H1 (cell line): ENCODE results near the gene SLC9A2. TPM values are rescaled to one million over a fixed set of nuclear protein-coding genes. Genes with fewer than 3 reads are reported as not detected.

Experiments used
- CTCF ChIA-PET: fragments of 300-600 bp; sonication (Branson Sonifier 250); formaldehyde crosslinking; loops from one replicate; lab custom pipeline; 2021; ENCODE audit not compliant: partially characterized antibody; lab: Charles Lee
- POLR2A ChIA-PET: fragments of 300-600 bp; sonication (Branson Sonifier 250); formaldehyde crosslinking; loops from one replicate; lab custom pipeline; 2021; ENCODE audit warnings: inconsistent platforms; ENCODE audit not compliant: partially characterized antibody; lab: Charles Lee
- DNase-seq, 2 experiments: peaks; one replicate each; pipeline versions ENCODE4 v3.0.0 to v3.0.0-alpha.2; 2010 to 2022; ENCODE audit warnings: low spot score in 2 of 2, low read depth in 1 of 2, mixed read lengths in 1 of 2
- FAIRE-seq: peaks from 2 replicates; lab custom pipeline; 2011; peaks lifted over from hg19 to GRCh38; lab: Jason Lieb, UNC
- H2AFZ ChIP-seq: 2 replicates; pipeline ENCODE4 v1.8.1; 2012; ENCODE audit warnings: low read length, inconsistent platforms
- H2AK5ac ChIP-seq: 2 replicates; pipeline ENCODE4 v1.6.1; 2013; ENCODE audit warnings: low read depth, low read length
- H2BK120ac ChIP-seq: replicated peaks from 2 replicates; pipeline ENCODE3; 2013; ENCODE audit warnings: low read depth, low read length, inconsistent platforms
- H2BK12ac ChIP-seq: 2 replicates; pipeline ENCODE4 v1.6.1; 2013; ENCODE audit warnings: low read depth, low read length
- H2BK15ac ChIP-seq: 2 replicates; pipeline ENCODE4 v1.6.1; 2013; ENCODE audit warnings: low read length
- H2BK20ac ChIP-seq: 2 replicates; pipeline ENCODE4 v1.6.1; 2013; ENCODE audit warnings: low read length
- H2BK5ac ChIP-seq: 2 replicates; pipeline ENCODE4 v1.6.1; 2013; ENCODE audit warnings: low read depth, low read length
- H3K14ac ChIP-seq: 2 replicates; pipeline ENCODE4 v1.6.1; 2013; ENCODE audit warnings: inconsistent platforms; ENCODE audit not compliant: insufficient read length
- H3K18ac ChIP-seq: 2 replicates; pipeline ENCODE4 v1.6.1; 2013; ENCODE audit warnings: low read length; ENCODE audit errors: extremely low read depth
- H3K23ac ChIP-seq: 2 replicates; pipeline ENCODE4 v1.6.1; 2013; ENCODE audit warnings: inconsistent platforms; ENCODE audit not compliant: insufficient read length
- H3K23me2 ChIP-seq: 2 replicates; pipeline ENCODE4 v1.6.1; 2013; ENCODE audit warnings: low read depth, low read length
- H3K27ac ChIP-seq: 2 replicates; pipeline ENCODE4 v1.6.1; 2011; ENCODE audit warnings: low read depth, low read length, inconsistent platforms
- H3K27me3 ChIP-seq, 4 experiments: replicated peaks in 1 of 4; 1 replicate in 1 of 4; 2 replicates in 3 of 4; pipeline versions ENCODE4 v1.6.1 to v1.8.1; 2011 to 2013; ENCODE audit warnings: low read length in 3 of 4, mild to moderate bottlenecking in 3 of 4, inconsistent platforms in 2 of 4, mixed read lengths in 2 of 4, moderate library complexity in 1 of 4; ENCODE audit not compliant: control insufficient read depth in 3 of 4, insufficient read depth in 3 of 4; ENCODE audit errors: extremely low read depth in 1 of 4
- H3K36me3 ChIP-seq, 4 experiments: 2 replicates each; pipeline versions ENCODE4 v1.6.1 to v1.8.1; 2011 to 2013; ENCODE audit warnings: mild to moderate bottlenecking in 4 of 4, low read length in 3 of 4, moderate library complexity in 2 of 4, control low read depth in 1 of 4, inconsistent platforms in 1 of 4; ENCODE audit not compliant: insufficient read depth in 4 of 4, control insufficient read depth in 2 of 4
- H3K4ac ChIP-seq: replicated peaks from 2 replicates; pipeline ENCODE3; 2013; ENCODE audit warnings: low read length, low read depth, mixed read lengths, inconsistent platforms; ENCODE audit not compliant: insufficient read length
- H3K4me1 ChIP-seq, 4 experiments: replicated peaks in 1 of 4; 1 replicate in 1 of 4; 2 replicates in 3 of 4; pipeline versions ENCODE4 v1.6.1 to v1.8.1; 2011 to 2013; ENCODE audit warnings: low read length in 3 of 4, inconsistent platforms in 2 of 4, mixed read lengths in 1 of 4; ENCODE audit not compliant: insufficient read depth in 4 of 4, control insufficient read depth in 3 of 4
- H3K4me2 ChIP-seq, 2 experiments: 2 replicates each; pipeline versions ENCODE4 v1.6.1 to v1.8.1; 2011 to 2013; ENCODE audit warnings: low read depth in 2 of 2, low read length in 2 of 2, control low read depth in 1 of 2, inconsistent platforms in 1 of 2, mild to moderate bottlenecking in 1 of 2; ENCODE audit not compliant: insufficient read depth in 1 of 2
- H3K4me3 ChIP-seq, 4 experiments: fragments of 200-600, 300-600 bp in 1 of 4; sonication (generic), shearing (Covaris generic), sonication (Bioruptor Twin) in 1 of 4; 2 replicates each; pipeline versions ENCODE4 v1.5.1 to v1.8.1; 2011 to 2016; ENCODE audit warnings: low read length in 4 of 4, low read depth in 3 of 4, control low read depth in 2 of 4, inconsistent platforms in 2 of 4, mild to moderate bottlenecking in 2 of 4, mixed read lengths in 1 of 4, moderate library complexity in 1 of 4; ENCODE audit not compliant: insufficient read depth in 2 of 4; ENCODE audit errors: extremely low read depth in 1 of 4
- H3K56ac ChIP-seq: replicated peaks from 2 replicates; pipeline ENCODE3; 2013; ENCODE audit warnings: low read depth, mild to moderate bottlenecking, mixed read lengths, low read length, inconsistent platforms; ENCODE audit not compliant: insufficient read length
- H3K79me1 ChIP-seq: 2 replicates; pipeline ENCODE4 v1.6.1; 2013; ENCODE audit warnings: low read depth, low read length, control low read depth
- H3K79me2 ChIP-seq, 2 experiments: 2 replicates each; pipeline versions ENCODE4 v1.6.1 to v1.8.1; 2012 to 2013; ENCODE audit warnings: low read length in 2 of 2, mild to moderate bottlenecking in 2 of 2, inconsistent platforms in 1 of 2; ENCODE audit not compliant: insufficient read depth in 2 of 2, control insufficient read depth in 1 of 2
- H3K9ac ChIP-seq, 4 experiments: replicated peaks in 1 of 4; 1 replicate in 1 of 4; 2 replicates in 3 of 4; pipeline versions ENCODE4 v1.6.1 to v1.8.1; 2011 to 2013; ENCODE audit warnings: low read depth in 3 of 4, low read length in 3 of 4, control low read depth in 2 of 4, mild to moderate bottlenecking in 2 of 4, moderate library complexity in 2 of 4, inconsistent platforms in 1 of 4; ENCODE audit errors: extremely low read depth in 1 of 4
- H3K9me3 ChIP-seq, 2 experiments: 2 replicates each; pipeline versions ENCODE4 v1.6.1 to v1.8.1; 2012 to 2013; ENCODE audit warnings: mild to moderate bottlenecking in 2 of 2, moderate library complexity in 2 of 2, control low read depth in 1 of 2, inconsistent platforms in 1 of 2, low read depth in 1 of 2, low read length in 1 of 2, mixed read lengths in 1 of 2; ENCODE audit not compliant: insufficient read depth in 2 of 2
- H4K20me1 ChIP-seq, 2 experiments: replicated peaks in 1 of 2; 2 replicates each; pipeline versions ENCODE3 to v1.8.1; 2011 to 2013; ENCODE audit warnings: inconsistent platforms in 2 of 2, low read length in 2 of 2, mild to moderate bottlenecking in 1 of 2; ENCODE audit not compliant: insufficient read depth in 2 of 2, control insufficient read depth in 1 of 2
- H4K5ac ChIP-seq: 2 replicates; pipeline ENCODE4 v1.6.1; 2013; ENCODE audit warnings: low read length, low read depth, mixed read lengths, inconsistent platforms; ENCODE audit not compliant: insufficient read length
- H4K8ac ChIP-seq: 2 replicates; pipeline ENCODE4 v1.8.0; 2013; ENCODE audit warnings: mild to moderate bottlenecking, moderate library complexity, low read length, inconsistent platforms; ENCODE audit not compliant: insufficient read depth; ENCODE audit errors: extremely low read depth
- H4K91ac ChIP-seq: replicated peaks from 2 replicates; pipeline ENCODE3; 2013; ENCODE audit warnings: low read length, mixed read lengths, inconsistent platforms; ENCODE audit not compliant: insufficient read length
- CEBPB ChIP-seq: IDR thresholded peaks from 2 replicates; pipeline ENCODE4 v1.6.1; 2012; ENCODE audit warnings: low read depth, low read length
- RFX5 ChIP-seq: IDR thresholded peaks from 2 replicates; pipeline ENCODE4 v1.6.1; 2011; ENCODE audit warnings: low read depth, low read length, improper control_type of control experiment, borderline replicate concordance
- WGBS, 2 experiments: shearing (Covaris generic) in 1 of 2; methylation state at CpG; one replicate each; pipeline versions ENCODE4 v1.1.6 to v1.1.7; 2013 to 2015; ENCODE audit warnings: low lambda C conversion rate in 2 of 2, mixed read lengths in 2 of 2, inconsistent platforms in 1 of 2, low coverage in 1 of 2, missing lambda C conversion rate in 1 of 2; ENCODE audit not compliant: insufficient replicate concordance in 2 of 2, insufficient coverage in 1 of 2, insufficient read length in 1 of 2; ENCODE audit errors: extremely low coverage in 1 of 2, missing lambda C conversion rate in 1 of 2; 5-methylcytosine and 5-hydroxymethylcytosine counted together
- polyA plus RNA-seq, 7 experiments: library from polyadenylated mRNA; depleted of rRNA in 3 of 7; stranded (reverse) in 5 of 7; unstranded in 2 of 7; fragments of >200 nt in 5 of 7; fragments of 200-250 nt in 2 of 7; gene quantifications; 1 replicate in 5 of 7; 2 replicates in 1 of 7; 4 replicates in 1 of 7; pipeline versions ENCODE4 v1.2.1 to v1.2.3, GENCODE V29; 2011 to 2013; ENCODE audit warnings: missing spikeins in 2 of 7, mixed read lengths in 2 of 7
- total RNA-seq: library from RNA; stranded (reverse); fragmentation: NEBNext Ultra II Directional; extraction: Animal tissue kit (Norgen Biotek cat#: 25700); gene quantifications from 2 replicates; pipeline ENCODE4 v1.2.1, GENCODE V29; 2021

Gene SLC9A2
- total and polyA plus RNA-seq, 2 of the 8 experiments (the other 6 are each of a cell fraction or from before 2014, with no cell fraction given) = 0.06 to 0.13 TPM

DNA sequence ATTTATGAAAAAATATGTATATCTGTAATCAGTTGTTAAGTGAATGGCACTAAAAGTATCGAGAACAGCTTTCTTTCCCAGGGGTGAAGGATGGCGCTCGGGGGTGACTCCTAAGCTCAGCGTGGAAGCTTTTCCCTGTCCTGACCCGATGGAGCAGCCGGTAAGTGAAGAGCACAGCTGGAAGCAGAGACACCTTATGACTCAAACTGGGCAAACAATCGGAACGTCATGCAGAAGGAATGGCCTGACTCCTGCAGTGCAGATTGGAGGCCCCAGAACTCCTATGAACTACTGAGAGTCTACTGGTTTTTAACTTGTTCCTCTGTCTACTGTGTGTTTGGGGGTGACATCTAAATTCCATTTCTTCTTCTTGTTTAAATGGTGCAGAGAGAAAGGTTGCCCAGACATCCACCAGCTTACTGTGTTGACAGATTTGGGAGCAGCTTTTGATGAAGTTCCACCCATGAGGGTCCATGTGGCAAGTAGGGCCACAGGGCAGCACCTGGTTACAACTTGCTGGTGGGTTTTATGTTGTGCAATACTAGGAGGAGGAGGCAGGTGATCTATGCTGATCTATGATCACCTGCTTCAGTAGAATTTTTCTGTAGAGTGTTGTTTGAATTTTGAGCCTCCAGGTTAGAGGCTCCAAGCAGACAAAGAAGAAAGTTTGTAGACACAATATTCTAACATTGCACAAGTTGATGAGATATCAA lies 89.7 kb downstream of the SLC9A2 start:
- Histone ChIP-seq H4K91ac (no peak overlapping the region), H4K20me1 (no peaks in the 10 kb centered on the region), H2AK5ac (no peak overlapping the region), H3K4me3 (no peak overlapping the region), H3K18ac (no peak overlapping the region), H4K8ac (no peak overlapping the region), H3K27ac (no peak overlapping the region), H2BK120ac (no peak overlapping the region), H3K36me3 (no peaks in the 10 kb centered on the region), H3K23ac (no peak overlapping the region), H3K56ac (no peak overlapping the region), H3K9ac (no peak overlapping the region), H4K5ac (no peak overlapping the region)
- ChIA-PET CTCF (interaction anchor here (1.1 kb wide), 1 partner anchor 97 kb away, joined by 3 read pairs; no protein-coding TSS in a partner anchor), POLR2A (no interaction called here)
- DNase-seq (no peak), FAIRE-seq (no peak)
- TF ChIP-seq RFX5 (no peak), CEBPB (peak; percentile 37; the same call in 1 of the 2 replicates)
- TF ChIP-seq, all 59 proteins: peak for 1
- no peak overlapping the region for H2BK12ac ChIP-seq
- H2AFZ ChIP-seq = no peak overlapping the region
- no peaks in the 10 kb centered on the region for H3K27me3 ChIP-seq
- no peak overlapping the region for H2BK15ac ChIP-seq
- no peak overlapping the region for H2BK5ac ChIP-seq
- no peak overlapping the region for H3K4me2 ChIP-seq
- peaks cover 0 to 2% (median under 1%) of the 10 kb centered on the region in 4 experiments; a peak in 3 of 7 replicates for H3K4me1 ChIP-seq
- H3K14ac ChIP-seq = no peak overlapping the region
- H3K4ac ChIP-seq = no peak overlapping the region
- WGBS, 2 experiments = 91% methylated on average over 8 of the region's 8 CpGs; no CpG with 5 or more reads in 1 of the 2 experiments
- H3K79me1 ChIP-seq = no peaks in the 10 kb centered on the region
- H3K9me3 ChIP-seq = no peaks in the 10 kb centered on the region
- no peaks in the 10 kb centered on the region for H3K79me2 ChIP-seq
- no peak overlapping the region for H2BK20ac ChIP-seq
- no peaks in the 10 kb centered on the region for H3K23me2 ChIP-seq
